Erythroblast (primary cell): ENCODE results near the gene XRCC1.

Experiments used
- GATA1 ChIP-seq: IDR thresholded peaks from 2 replicates; pipeline ENCODE4 v1.6.1; 2011; ENCODE audit warnings: low read depth, mild to moderate bottlenecking, control low read depth, low read length, moderate library complexity
- POLR2A ChIP-seq: IDR thresholded peaks from 2 replicates; pipeline ENCODE4 v1.6.1; 2011; ENCODE audit warnings: mild to moderate bottlenecking, low read length

GRCh38 chr19:43609872-43610271 lies 34.5 kb upstream of the XRCC1 start:
- no peak for TF ChIP-seq POLR2A
- no peak for TF ChIP-seq GATA1
